HuH-7.5 (cell line): ENCODE results near the gene CALB2.
"Not testable (repeated sequence)": the region's sequence is repeated elsewhere in the genome, so short reads cannot be mapped to it uniquely, and the experiment has no call there.

Experiments
- DNase-seq: peaks from one replicate; pipeline ENCODE4 v3.0.0; 2011; ENCODE audit warnings: low spot score

Gene CALB2

GRCh38 chr16:71358464-71358998, at the start of gene CALB2:
CALB2 (plus strand) TSS chr16:71358723; CDS start chr16:71358793, 70 bp downstream.
- peak; percentile 74 for DNase-seq

GRCh38 chr16:71311553-71312158, 46.9 kb upstream of the CALB2 start:
- peak; percentile 19 for DNase-seq

GRCh38 chr16:71313591-71313990, 44.9 kb upstream of the CALB2 start:
- not testable (repeated sequence) for DNase-seq

GRCh38 chr16:71315269-71315668, 43.3 kb upstream of the CALB2 start:
- DNase-seq, result no peak

- DNase-seq, result no peak
Observed at GRCh38 chr16:71319999-71320398, 38.5 kb upstream of the CALB2 start.

- DNase-seq, result no peak
Observed at GRCh38 chr16:71327720-71328119, 30.8 kb upstream of the CALB2 start.

GRCh38 chr16:71328151-71328550, 30.4 kb upstream of the CALB2 start:
- no peak for DNase-seq

GRCh38 chr16:71337631-71338030, 20.9 kb upstream of the CALB2 start:
- no peak for DNase-seq

- no peak for DNase-seq
Observed at GRCh38 chr16:71338193-71338592, 20.3 kb upstream of the CALB2 start.

- no peak for DNase-seq
Observed at GRCh38 chr16:71338632-71339031, 19.9 kb upstream of the CALB2 start.

GRCh38 chr16:71339236-71340171, 19.0 kb upstream of the CALB2 start:
- no peak for DNase-seq

GRCh38 chr16:71340406-71340805, 18.1 kb upstream of the CALB2 start:
- DNase-seq, result no peak

GRCh38 chr16:71341881-71342280, 16.6 kb upstream of the CALB2 start:
- no peak for DNase-seq

GRCh38 chr16:71343078-71343477, 15.4 kb upstream of the CALB2 start:
- DNase-seq, result no peak

GRCh38 chr16:71344315-71344905, 14.1 kb upstream of the CALB2 start:
- no peak for DNase-seq

- no peak for DNase-seq
Observed at GRCh38 chr16:71345031-71345430, 13.5 kb upstream of the CALB2 start.

GRCh38 chr16:71347146-71347545, 11.4 kb upstream of the CALB2 start:
- no peak for DNase-seq

- no peak for DNase-seq
Observed at GRCh38 chr16:71348262-71349085, 10.0 kb upstream of the CALB2 start.

- peak; percentile 7 for DNase-seq
Observed at GRCh38 chr16:71350821-71351557, 7.5 kb upstream of the CALB2 start.

GRCh38 chr16:71351558-71351901, 7.0 kb upstream of the CALB2 start:
- DNase-seq, result peak; percentile 3

- DNase-seq, result no peak
Observed at GRCh38 chr16:71352466-71352865, 6.1 kb upstream of the CALB2 start.
